Activated CD8-positive, alpha-beta memory T cell treated with anti-CD3 and anti-CD28 coated beads, Interleukin-2, amount 10 ng/mL, durations not matched to agents 7 days and 5 days (primary cell): ENCODE results near the gene GIT2. TPM values are rescaled to one million over a fixed set of nuclear protein-coding genes. Genes with fewer than 3 reads are reported as not detected.
"Not testable (repeated sequence)": the region's sequence is repeated elsewhere in the genome, so short reads cannot be mapped to it uniquely, and the experiment has no call there.

Experiments
- ATAC-seq: fragments of 150-1000 bp; cut with Tn5 transposase; one replicate; pipeline ENCODE4 v1.10.0; 2021; ENCODE audit warnings: moderate library complexity
- CTCF ChIA-PET: fragments of 350-600 bp; sonication (Branson Sonifier 250); formaldehyde crosslinking; loops from one replicate; lab custom pipeline; 2021; ENCODE audit warnings: antibody characterized with exemption; lab: Charles Lee
- DNase-seq: peaks from one replicate; pipeline ENCODE4 v3.0.0-alpha.2; 2020
- H3K27ac Mint-ChIP-seq: one replicate; pipeline ENCODE4 v1.8.0; 2021; ENCODE audit warnings: mild to moderate bottlenecking, mixed read lengths
- H3K27me3 Mint-ChIP-seq: one replicate; pipeline ENCODE4 v1.8.0; 2021; ENCODE audit warnings: mixed read lengths
- H3K36me3 Mint-ChIP-seq: one replicate; pipeline ENCODE4 v1.8.0; 2021; ENCODE audit warnings: mild to moderate bottlenecking, mixed read lengths
- H3K4me1 Mint-ChIP-seq: one replicate; pipeline ENCODE4 v1.8.0; 2021; ENCODE audit warnings: mixed read lengths
- H3K4me3 Mint-ChIP-seq: one replicate; pipeline ENCODE4 v1.8.0; 2021; ENCODE audit warnings: mild to moderate bottlenecking, moderate library complexity, mixed read lengths
- H3K9me3 Mint-ChIP-seq: one replicate; pipeline ENCODE4 v1.8.0; 2022; ENCODE audit warnings: low read depth, mixed read lengths
- total RNA-seq, 2 experiments: library from RNA; stranded (reverse); gene quantifications; one replicate each; pipeline ENCODE4 v1.2.3, GENCODE V29; 2021

Gene GIT2
- total RNA-seq, 2 experiments from 2014 or later, result 90.6 to 92.3 TPM

- H3K27me3 Mint-ChIP-seq, result no peaks in the 10 kb centered on the region
- no peak overlapping the region for H3K4me3 Mint-ChIP-seq
- no peaks in the 10 kb centered on the region for H3K9me3 Mint-ChIP-seq
- CTCF ChIA-PET, result interaction anchor here (0.7 to 1.4 kb wide), 5 partner anchors 9 to 120 kb away, joined by 3 to 4 read pairs (median 3); partner anchors contain the start of gene GIT2
- ATAC-seq, result no peak
- H3K27ac Mint-ChIP-seq, result peak overlapping the region; percentile 68
- no peaks in the 10 kb centered on the region for H3K36me3 Mint-ChIP-seq
- peaks cover 34% of the 10 kb centered on the region for H3K4me1 Mint-ChIP-seq
- DNase-seq, result no peak
Observed at GRCh38 chr12:109893261-109893995, 102.7 kb downstream of the GIT2 start.

DNA sequence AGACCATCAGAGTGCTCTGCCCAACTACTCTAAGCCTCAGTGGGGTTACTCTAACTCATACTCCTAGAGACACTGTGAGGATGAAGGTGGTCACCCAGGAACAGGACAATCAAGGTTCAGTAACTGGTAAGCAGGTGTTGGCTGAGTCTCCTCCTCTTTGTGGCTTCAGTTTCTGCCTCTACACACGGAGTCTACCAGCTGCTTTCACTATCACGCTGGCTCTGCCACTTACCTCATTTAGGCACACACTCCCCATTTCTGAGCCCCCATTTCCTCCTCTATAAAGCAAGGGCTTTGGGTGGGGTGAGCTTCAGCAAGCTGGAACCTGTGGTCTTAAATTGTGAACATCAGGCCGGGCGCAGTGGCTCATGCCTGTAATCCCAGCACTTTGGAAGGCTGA lies 103.4 kb downstream of the GIT2 start:
- DNase-seq (peak; percentile 71), ATAC-seq (peak; percentile 73)
- peak overlapping the region; percentile 68 for H3K27ac Mint-ChIP-seq
- no peak overlapping the region for H3K4me3 Mint-ChIP-seq
- no peaks in the 10 kb centered on the region for H3K27me3 Mint-ChIP-seq
- H3K36me3 Mint-ChIP-seq, result no peaks in the 10 kb centered on the region
- H3K4me1 Mint-ChIP-seq, result peaks cover 41% of the 10 kb centered on the region
- CTCF ChIA-PET, result interaction anchor here (1.0 to 1.4 kb wide), 3 partner anchors 40 to 121 kb away, joined by 3 to 4 read pairs (median 3); no protein-coding TSS in a partner anchor
- no peaks in the 10 kb centered on the region for H3K9me3 Mint-ChIP-seq

DNA sequence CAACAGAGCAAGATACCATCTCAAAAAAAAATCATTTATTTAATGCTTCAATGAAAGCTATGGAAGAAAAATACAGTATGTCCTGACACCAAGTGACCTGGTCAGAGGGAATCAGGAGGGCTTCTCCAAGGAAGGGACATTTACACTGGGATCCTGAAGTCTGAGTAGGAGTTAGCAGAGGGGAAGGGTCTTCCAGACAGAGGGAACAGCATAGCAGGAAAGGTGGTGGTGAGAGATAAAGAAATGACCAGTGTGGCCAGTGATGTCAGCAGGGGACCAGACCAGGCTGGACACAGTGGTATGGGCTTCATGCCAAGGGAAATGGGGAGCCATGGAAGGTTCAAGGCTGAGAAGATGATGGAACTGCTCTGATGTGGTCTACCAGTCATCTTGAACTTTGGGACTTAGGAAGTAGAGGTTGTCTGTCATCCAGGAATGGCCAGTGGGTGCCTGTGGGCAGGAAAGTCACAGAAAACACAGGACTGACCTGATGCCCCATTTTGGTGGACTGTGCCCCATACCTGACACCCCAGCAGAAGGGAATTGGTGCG lies 103.9 kb downstream of the GIT2 start:
- H3K9me3 Mint-ChIP-seq, result no peaks in the 10 kb centered on the region
- no peaks in the 10 kb centered on the region for H3K27me3 Mint-ChIP-seq
- no peak overlapping the region for H3K4me3 Mint-ChIP-seq
- peak overlapping the region; percentile 68 for H3K27ac Mint-ChIP-seq
- no peak for ATAC-seq
- H3K4me1 Mint-ChIP-seq, result peaks cover 45% of the 10 kb centered on the region
- peaks cover 2% of the 10 kb centered on the region for H3K36me3 Mint-ChIP-seq
- no peak for DNase-seq
- CTCF ChIA-PET, result interaction anchor here (1.0 to 1.4 kb wide), 4 partner anchors 8 to 122 kb away, joined by 3 to 4 read pairs (median 3); partner anchors contain the start of gene TCHP

- CTCF ChIA-PET, result interaction anchor here (1.0 kb wide), 1 partner anchor 9 kb away, joined by 3 read pairs; the partner anchor contains the start of gene TCHP
- not testable (repeated sequence) for H3K27me3 Mint-ChIP-seq
Observed at GRCh38 chr12:109891731-109892130, 104.4 kb downstream of the GIT2 start.

GRCh38 chr12:109890620-109891170 lies 105.5 kb downstream of the GIT2 start:
- no peaks in the 10 kb centered on the region for H3K9me3 Mint-ChIP-seq
- no peak overlapping the region for H3K4me3 Mint-ChIP-seq
- peaks cover 45% of the 10 kb centered on the region for H3K4me1 Mint-ChIP-seq
- ATAC-seq (no peak), DNase-seq (no peak)
- peaks cover 2% of the 10 kb centered on the region for H3K36me3 Mint-ChIP-seq
- H3K27me3 Mint-ChIP-seq, result no peaks in the 10 kb centered on the region
- H3K27ac Mint-ChIP-seq, result peak overlapping the region; percentile 49
- CTCF ChIA-PET, result no interaction called here

More at GRCh38 chr12:109891731-109892130, 104.4 kb downstream of the GIT2 start:
- peaks cover 45% of the 10 kb centered on the region for H3K4me1 Mint-ChIP-seq
- DNase-seq, H3K9me3 Mint-ChIP-seq, ATAC-seq, H3K36me3 Mint-ChIP-seq, H3K4me3 Mint-ChIP-seq, H3K27ac Mint-ChIP-seq: not testable (repeated sequence)

- peaks cover 43% of the 10 kb centered on the region for H3K4me1 Mint-ChIP-seq
- H3K9me3 Mint-ChIP-seq, result no peaks in the 10 kb centered on the region
- peak overlapping the region; percentile 99 for H3K27ac Mint-ChIP-seq
- CTCF ChIA-PET, result interaction anchor here (0.7 to 3.0 kb wide), 11 partner anchors 9 to 613 kb away, joined by 3 to 21 read pairs (median 4); partner anchors contain the start of gene TCHP
- no peaks in the 10 kb centered on the region for H3K27me3 Mint-ChIP-seq
- peaks cover 2% of the 10 kb centered on the region for H3K36me3 Mint-ChIP-seq
- ATAC-seq, result peak; percentile 79
- DNase-seq, result peak; percentile 62
- peak overlapping the region; percentile 46 for H3K4me3 Mint-ChIP-seq
Observed at GRCh38 chr12:109888179-109889020, 107.8 kb downstream of the GIT2 start.

- Mint-ChIP-seq H3K27me3 (no peaks in the 10 kb centered on the region), H3K36me3 (peaks cover 2% of the 10 kb centered on the region), H3K27ac (no peak overlapping the region), H3K9me3 (no peaks in the 10 kb centered on the region), H3K4me1 (peaks cover 37% of the 10 kb centered on the region), H3K4me3 (no peak overlapping the region)
- ATAC-seq (no peak), DNase-seq (no peak)
- CTCF ChIA-PET, result interaction anchor here (1.6 to 3.4 kb wide), 3 partner anchors 15 to 80 kb away, joined by 6 to 11 read pairs (median 6); partner anchors contain the start of gene TCHP
Observed at GRCh38 chr12:109885616-109886015, 110.6 kb downstream of the GIT2 start.

DNA sequence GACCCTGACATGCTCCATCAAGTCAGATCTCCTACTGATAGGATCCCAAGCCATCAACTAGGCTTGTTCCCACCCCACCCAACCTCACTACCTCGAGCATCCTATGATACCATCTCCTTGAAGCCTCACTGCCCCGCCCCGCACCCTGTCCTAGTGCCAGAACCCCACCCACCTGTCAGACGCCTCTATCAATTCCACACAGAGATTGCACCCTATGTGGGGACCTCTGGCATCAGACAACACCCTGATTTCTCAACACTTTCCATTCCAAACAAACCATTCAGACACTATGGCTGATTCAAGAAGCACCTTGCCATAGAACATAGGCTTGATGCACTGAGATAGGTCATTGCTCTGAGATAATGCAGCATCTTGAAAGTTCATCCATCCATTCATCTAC lies 112.7 kb downstream of the GIT2 start:
- Mint-ChIP-seq H3K27me3 (no peaks in the 10 kb centered on the region), H3K4me3 (no peak overlapping the region), H3K4me1 (peaks cover 39% of the 10 kb centered on the region), H3K9me3 (no peaks in the 10 kb centered on the region), H3K36me3 (peaks cover 2% of the 10 kb centered on the region), H3K27ac (no peak overlapping the region)
- DNase-seq (no peak), ATAC-seq (no peak)
- CTCF ChIA-PET, result interaction anchor here (1.3 to 3.4 kb wide), 2 partner anchors 31 to 38 kb away, joined by 4 to 11 read pairs; no protein-coding TSS in a partner anchor

- Mint-ChIP-seq H3K4me3 (peak overlapping the region; percentile 83), H3K27ac (no peak overlapping the region), H3K27me3 (no peaks in the 10 kb centered on the region), H3K4me1 (peaks cover 31% of the 10 kb centered on the region), H3K36me3 (no peaks in the 10 kb centered on the region), H3K9me3 (no peaks in the 10 kb centered on the region)
- CTCF ChIA-PET, result interaction anchor here (1.0 to 2.4 kb wide), 7 partner anchors 19 to 453 kb away, joined by 3 to 16 read pairs (median 4); partner anchors contain the start of gene TCHP
- DNase-seq (no peak), ATAC-seq (no peak)
Observed at GRCh38 chr12:109881752-109882151, 114.4 kb downstream of the GIT2 start.

DNA sequence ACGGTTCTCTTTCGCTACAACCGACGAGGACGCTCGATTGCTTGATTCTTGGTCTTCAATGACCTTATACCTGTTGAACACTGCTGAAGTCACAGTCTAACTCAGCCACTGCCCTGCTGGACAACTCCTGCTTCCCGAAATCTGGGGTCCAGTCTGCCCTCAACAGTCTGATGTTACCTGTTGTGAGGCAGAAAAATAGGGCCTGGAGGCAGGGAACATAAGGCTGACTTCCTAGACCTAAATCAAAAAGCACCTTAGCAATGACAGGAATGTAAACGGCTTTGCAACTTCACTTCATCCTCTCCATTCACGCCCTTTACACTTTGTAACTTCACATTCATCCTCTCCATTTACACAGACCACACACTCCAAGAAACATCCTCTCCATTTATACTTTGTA lies 115.2 kb downstream of the GIT2 start:
- DNase-seq, result no peak
- H3K4me3 Mint-ChIP-seq, result peak overlapping the region; percentile 83
- CTCF ChIA-PET, result interaction anchor here (2.0 to 2.4 kb wide), 2 partner anchors 20 to 28 kb away, joined by 8 to 16 read pairs; partner anchors contain the start of gene TCHP
- H3K4me1 Mint-ChIP-seq, result peaks cover 37% of the 10 kb centered on the region
- peak overlapping the region; percentile 87 for H3K27ac Mint-ChIP-seq
- no peaks in the 10 kb centered on the region for H3K9me3 Mint-ChIP-seq
- ATAC-seq, result no peak
- no peaks in the 10 kb centered on the region for H3K27me3 Mint-ChIP-seq
- H3K36me3 Mint-ChIP-seq, result no peaks in the 10 kb centered on the region

- H3K4me3 Mint-ChIP-seq, result peak within 1 kb of the TSS; percentile 94
- H3K27me3 Mint-ChIP-seq, result no peaks in the 10 kb centered on the region
- peaks cover 42% of the 10 kb centered on the region for H3K4me1 Mint-ChIP-seq
- DNase-seq (peak; percentile 89), ATAC-seq (peak; percentile 97)
- H3K9me3 Mint-ChIP-seq, result no peaks in the 10 kb centered on the region
- CTCF ChIA-PET, result interaction anchor here (1.5 to 4.4 kb wide), 4 partner anchors 20 to 74 kb away, joined by 6 to 29 read pairs (median 12); partner anchors contain the start of gene TCHP
- H3K36me3 Mint-ChIP-seq, result no peaks in the 10 kb centered on the region
- peak within 1 kb of the TSS; percentile 87 for H3K27ac Mint-ChIP-seq
Observed at GRCh38 chr12:109880043-109880931, 115.9 kb downstream of the GIT2 start, which contains the start of gene GLTP. GLTP (minus strand) TSS chr12:109880541; CDS start chr12:109880374, 167 bp downstream.
